Activated effector memory CD4-positive, alpha-beta T cell treated with anti-CD3 and anti-CD28 coated beads, Interleukin-2, amount 50 U/mL, for 16 hours (primary cell): ENCODE measurements around the gene BGLAP.

Source experiments
- DNase-seq: peaks from one replicate; pipeline ENCODE4 v3.0.0-alpha.2; 2020

Gene BGLAP

DNA sequence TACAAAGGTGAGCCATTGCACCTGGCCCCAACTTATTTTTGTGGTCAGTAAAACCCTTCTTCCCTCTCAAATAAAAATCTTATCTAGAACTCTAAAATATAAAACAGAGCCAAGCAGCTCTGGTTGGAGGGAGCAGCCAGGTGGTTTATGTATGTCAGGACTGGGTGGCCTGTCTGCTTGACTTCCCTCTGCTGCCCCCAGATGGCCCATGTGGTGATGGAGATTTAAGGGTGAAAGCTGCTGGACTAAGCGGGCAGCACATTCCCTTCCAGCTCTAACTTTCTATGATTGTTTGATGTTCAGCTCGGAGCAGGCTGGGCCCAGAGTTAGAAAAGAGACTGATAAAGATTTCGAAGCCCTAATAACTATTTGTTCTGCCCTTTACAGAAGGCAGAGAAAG is 17.8 kb downstream of the BGLAP start:
- DNase-seq = no peak

GRCh38 chr1:156260896-156261295 is 18.9 kb downstream of the BGLAP start:
- no peak for DNase-seq

DNA sequence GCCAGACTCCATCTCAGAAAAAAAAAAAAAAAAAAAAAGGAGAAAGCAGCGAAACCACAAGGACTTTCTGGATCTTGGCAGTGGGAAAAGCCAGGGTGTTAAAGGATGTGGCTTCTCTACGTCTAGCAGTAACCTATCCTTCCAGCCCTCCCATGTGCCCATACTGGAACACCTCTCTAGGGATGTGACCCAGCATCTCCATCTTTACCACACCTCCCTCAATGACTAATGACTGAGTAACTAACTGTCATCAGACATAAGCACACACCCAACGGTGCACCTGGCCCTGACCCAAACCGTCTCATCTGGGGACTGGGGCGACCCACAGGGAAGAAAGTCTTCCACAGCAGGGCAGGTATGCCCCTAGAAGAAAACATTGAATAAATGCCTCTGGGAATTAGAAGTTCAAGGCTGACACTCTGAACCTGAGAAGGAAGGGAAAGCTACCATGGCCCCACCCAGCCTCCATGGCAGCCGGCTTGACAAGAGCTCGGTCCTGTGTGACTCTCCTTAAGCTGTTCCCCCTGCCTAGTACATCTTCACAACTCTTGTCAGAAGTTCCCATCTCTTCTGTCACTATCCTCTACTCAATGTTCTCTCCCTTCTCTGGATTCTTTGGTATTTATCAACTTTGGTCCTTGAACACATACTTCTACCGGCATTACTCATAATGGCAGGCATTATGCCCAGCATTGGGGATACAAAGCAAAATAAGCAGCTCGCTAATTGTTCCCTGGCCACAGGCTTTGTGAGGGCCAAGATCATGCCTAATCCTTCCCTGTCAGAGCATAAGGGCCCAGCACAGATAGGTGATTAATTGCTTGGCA is 20.7 kb downstream of the BGLAP start:
- no peak for DNase-seq

GRCh38 chr1:156263288-156263655 is 21.3 kb downstream of the BGLAP start:
- DNase-seq = no peak

DNA sequence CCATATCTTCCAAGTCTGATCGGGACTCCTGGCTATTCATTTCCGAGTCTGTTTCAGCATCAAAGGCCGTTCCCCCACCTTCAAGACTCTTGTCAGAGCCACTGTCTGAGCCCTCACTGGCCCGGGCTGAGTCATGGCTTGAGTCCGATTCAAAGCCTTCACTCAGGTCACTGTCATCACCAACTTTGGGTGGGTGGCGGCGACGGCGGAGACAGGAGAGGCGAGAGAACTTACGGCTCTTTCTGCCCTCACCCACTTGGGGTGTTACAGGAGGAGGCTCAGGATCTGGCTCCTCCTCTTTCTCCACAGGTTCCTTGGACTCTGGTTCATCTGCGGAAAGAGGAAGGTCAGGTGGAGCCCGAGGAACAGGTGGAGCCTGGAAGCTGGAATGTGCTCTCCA is 24.1 kb downstream of the BGLAP start:
- DNase-seq = no peak

- DNase-seq = no peak
Measured at GRCh38 chr1:156268336-156268735, 26.4 kb downstream of the BGLAP start.

DNA sequence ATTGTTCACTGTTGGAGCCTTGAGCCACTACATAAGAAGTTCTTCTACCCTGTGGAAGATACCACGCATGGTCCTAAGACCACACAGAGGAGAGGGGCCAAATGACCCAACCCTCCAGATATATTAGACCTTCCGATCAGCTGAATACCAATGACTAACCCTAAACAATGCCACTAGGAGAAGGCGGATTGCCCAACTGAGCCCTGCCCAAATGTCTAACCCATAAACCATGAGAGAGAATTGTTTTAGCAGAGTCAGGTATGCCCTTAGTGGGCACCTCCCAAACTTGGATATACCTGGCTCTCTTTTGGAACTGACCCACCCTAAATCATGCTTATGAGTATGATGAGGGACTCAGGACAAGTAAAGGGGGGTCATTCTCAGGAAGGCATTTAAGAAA is 28.3 kb downstream of the BGLAP start:
- no peak for DNase-seq

DNA sequence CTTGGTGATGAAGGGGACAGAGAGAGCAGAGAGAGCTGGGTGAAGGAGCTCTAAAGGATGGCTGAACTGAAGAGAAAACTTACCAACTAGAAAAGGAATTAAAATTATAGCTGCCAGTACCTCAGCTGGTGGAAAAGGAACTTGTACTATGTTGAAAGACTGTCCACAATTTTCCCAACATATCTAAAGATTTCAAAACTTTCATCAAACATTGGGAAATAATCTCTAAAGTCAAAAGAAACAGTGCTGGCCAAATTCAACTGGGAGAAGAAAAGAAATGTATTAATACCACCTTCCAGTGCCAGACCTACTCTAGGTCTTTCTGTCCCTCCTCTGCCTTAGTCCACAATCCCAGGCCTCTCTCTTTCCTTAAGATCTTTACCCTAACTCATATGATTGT is 34.5 kb downstream of the BGLAP start:
- DNase-seq = no peak

- no peak for DNase-seq
Measured at GRCh38 chr1:156276966-156277381, 35.0 kb downstream of the BGLAP start.

DNA sequence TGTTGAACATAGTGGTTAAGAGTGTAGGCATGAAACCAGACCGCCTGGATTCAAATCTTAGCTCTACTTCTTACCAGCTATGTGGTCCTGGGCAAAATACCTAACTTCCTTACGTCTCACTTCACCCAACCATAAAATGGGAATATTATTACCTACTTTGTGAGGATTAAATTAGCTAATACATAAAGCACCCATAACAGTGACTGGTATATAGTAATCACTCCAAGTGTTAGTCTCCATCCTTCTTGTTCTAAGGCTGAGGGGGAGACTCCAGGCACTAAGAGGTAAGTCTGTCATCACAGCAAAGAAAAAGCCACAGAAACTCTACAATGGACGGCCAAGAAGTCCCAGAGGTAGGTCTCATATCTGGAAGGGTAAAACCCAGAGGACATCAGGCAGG is 37.9 kb downstream of the BGLAP start:
- DNase-seq = no peak

- DNase-seq = peak; percentile 78
Measured at GRCh38 chr1:156281281-156281680, 39.3 kb downstream of the BGLAP start.

DNA sequence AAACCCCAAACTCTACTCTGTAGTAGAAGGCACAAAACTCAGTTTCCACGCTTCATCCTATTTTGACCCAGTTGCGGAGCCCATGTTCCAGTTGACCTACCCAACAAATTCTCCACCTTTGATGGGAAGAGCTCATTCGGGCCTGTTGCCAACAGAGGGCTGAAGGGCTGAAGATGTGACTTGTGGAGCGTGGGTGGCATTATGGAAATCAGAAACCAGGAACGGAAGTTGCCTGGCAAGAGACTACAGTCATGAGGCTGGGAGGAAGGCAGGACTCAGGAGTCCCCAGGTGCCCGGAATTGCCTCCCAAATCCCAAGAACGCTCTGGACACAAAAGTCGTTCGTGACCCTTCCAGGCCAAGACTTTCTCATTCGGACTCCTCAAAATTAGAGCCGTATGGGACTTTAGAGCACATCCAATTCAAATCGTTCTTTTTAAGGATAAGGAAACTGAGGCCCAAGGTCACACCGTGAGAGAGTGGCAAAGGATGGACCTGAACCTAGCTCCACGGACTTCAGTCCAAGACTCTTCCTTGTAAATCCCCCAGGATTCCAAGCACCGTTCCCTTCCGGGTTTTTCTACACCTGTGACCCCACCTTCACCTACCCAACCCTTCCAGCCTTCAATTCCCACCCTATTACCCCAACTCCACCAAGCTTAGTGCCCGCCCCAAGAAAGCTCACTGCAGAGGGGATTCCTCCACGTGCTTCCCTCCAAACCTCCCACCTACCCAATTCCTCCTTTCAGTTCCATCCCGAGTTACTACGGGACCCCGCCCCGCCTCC is 39.9 kb downstream of the BGLAP start:
- peak; percentile 68 for DNase-seq

DNA sequence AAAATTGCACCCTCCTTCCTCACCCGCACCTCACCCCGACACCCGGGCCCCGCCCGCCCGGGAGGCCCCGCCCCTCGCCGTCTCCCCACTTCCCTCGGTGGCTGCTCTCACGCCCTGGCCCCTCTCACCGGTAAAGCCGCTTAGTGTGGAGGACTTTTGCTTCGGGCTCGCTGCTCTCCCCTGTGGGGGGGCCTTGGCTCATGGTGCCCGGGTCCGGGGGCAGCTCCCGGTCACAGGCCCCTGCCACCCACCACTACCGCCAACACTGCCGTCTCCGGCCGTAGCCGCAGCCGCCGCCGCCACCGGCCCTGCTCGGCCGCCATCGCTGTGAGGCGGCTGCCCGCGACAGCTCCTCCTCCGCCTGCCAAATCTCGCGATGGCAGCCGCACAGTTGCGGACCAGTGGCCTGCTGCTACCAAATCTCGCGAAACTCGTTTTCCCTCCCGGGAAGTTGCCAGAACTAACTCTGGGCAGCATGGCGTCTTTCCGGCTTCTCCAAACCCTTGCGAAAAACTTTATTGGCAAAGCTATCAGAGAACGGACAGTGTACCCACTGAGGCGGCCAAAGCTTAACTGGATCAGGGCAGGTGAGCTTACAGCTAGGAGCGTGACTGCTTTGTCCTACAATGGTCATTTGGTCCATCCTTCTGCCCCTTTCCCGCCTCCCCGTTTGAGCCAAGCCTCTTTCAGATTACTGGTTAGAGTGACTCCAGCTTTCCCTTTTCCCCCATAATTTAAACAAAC is 40.7 kb downstream of the BGLAP start, which contains the start of gene SMG5:
SMG5 (minus strand) TSS at position 347 of the 744 bp plus-strand sequence; CDS start at position 202, 145 bp downstream.
- peak; percentile 97 for DNase-seq

DNA sequence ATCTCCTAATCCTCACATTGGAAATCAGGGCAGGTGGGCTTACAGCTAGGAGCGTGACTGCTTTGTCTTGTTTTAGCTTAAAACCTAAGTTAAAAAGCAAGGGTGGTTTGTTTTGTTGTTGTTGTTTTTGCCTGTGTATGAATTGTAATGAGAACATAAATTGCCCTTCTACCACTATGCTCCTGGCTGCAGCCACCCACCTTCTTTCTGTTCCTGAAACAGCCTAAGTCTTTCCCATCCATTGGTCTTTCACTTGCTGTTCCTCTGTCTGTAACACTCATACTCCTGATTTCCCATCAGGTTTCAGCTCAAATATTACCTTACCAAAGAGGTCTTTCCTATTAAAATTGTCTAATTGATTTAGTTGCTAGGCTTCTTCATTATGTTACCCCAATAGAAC is 41.5 kb downstream of the BGLAP start:
- DNase-seq = no peak

GRCh38 chr1:156284112-156284511 is 42.1 kb downstream of the BGLAP start, which contains the start of gene TMEM79:
TMEM79 (plus strand) TSS chr1:156284325; CDS start chr1:156285227, 902 bp downstream.
- DNase-seq = no peak

DNA sequence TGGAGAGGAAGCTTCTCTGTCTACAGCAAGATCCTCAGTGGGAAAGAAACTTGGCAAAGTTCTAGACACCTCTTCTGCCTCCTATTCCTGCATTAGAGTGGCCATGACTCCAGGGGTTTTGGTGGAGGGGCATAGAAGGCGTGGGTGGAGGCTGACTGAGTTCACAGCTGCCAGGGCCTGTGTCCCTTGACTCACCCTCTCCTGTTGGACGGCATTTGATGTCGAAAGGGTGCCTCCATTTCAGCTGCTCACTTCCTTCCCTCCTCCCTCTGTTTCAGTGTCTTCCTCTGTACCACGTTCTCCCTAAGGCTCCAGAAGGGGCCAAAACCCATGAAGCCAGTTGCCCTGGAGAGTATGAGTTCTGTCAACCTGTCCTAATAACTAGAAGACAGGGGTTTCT is 42.8 kb downstream of the BGLAP start:
- no peak for DNase-seq

- no peak for DNase-seq
Measured at GRCh38 chr1:156285437-156285836, 43.5 kb downstream of the BGLAP start.

DNA sequence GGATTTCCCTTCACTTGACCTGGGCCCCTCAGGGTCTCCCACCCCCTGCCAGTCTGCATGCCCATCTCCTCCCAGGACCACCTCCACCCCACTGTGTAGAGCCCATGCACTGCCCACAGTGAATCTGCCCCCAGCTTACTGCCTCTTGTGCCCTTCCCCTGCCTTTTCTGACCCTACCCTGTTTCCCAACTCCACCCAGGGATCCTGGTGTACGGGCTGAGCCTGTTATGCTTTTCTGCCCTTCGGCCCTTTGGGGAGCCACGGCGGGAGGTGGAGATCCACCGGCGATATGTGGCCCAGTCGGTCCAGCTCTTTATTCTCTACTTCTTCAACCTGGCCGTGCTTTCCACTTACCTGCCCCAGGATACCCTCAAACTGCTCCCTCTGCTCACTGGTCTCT is 44.1 kb downstream of the BGLAP start:
- DNase-seq = no peak

- no peak for DNase-seq
Measured at GRCh38 chr1:156289857-156290256, 47.9 kb downstream of the BGLAP start.

- no peak for DNase-seq
Measured at GRCh38 chr1:156291226-156292061, 49.5 kb downstream of the BGLAP start.
